ENCODE measurements around the gene S100G. TPM values are rescaled to one million over a fixed set of nuclear protein-coding genes. Genes with fewer than 3 reads are reported as not detected.
"Not testable (repeated sequence)": the region's sequence is repeated elsewhere in the genome, so short reads cannot be mapped to it uniquely, and the experiment has no call there.

The S100G gene, protein sequence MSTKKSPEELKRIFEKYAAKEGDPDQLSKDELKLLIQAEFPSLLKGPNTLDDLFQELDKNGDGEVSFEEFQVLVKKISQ
- not detected for total RNA-seq
- polyA plus RNA-seq, result not detected

DNA sequence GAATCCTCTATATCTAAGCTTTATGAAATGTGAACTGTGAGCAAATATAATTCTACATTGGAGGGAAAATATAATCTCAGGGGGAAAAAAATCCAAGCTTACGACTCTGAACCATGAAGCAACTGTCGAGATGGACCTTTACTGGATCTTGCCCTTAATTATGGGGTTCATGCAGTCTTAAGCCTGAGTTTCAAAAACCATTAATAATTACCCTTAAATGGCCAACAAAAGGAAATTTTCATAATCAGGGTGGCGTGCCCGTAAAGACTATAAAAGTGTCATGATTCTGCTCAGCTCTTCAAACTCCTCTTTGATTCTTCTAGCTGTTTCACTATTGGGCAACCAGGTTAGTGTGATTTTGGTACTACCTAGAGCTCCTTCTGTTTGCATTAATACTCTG is at the start of gene S100G:
Gene S100G (plus strand): TSS at position 301 of the 400 bp plus-strand sequence. CDS start 849 bp downstream, outside the sequence.
- intact Hi-C loops (cut with DNase I), result no loop called here
- peaks cover 0 to 3% (median 0%) of the 10 kb centered on the region in 3 donors for H3K27me3 ChIP-seq
- no peak for TF ChIP-seq POLR2A (IDR thresholded peaks at IDR 0.05)
- no peak for TF ChIP-seq POLR2AphosphoS5 (IDR thresholded peaks at IDR 0.05)
- TF ChIP-seq EP300 (IDR thresholded peaks at IDR 0.05), result no peak
- TF ChIP-seq, protein P1, sequence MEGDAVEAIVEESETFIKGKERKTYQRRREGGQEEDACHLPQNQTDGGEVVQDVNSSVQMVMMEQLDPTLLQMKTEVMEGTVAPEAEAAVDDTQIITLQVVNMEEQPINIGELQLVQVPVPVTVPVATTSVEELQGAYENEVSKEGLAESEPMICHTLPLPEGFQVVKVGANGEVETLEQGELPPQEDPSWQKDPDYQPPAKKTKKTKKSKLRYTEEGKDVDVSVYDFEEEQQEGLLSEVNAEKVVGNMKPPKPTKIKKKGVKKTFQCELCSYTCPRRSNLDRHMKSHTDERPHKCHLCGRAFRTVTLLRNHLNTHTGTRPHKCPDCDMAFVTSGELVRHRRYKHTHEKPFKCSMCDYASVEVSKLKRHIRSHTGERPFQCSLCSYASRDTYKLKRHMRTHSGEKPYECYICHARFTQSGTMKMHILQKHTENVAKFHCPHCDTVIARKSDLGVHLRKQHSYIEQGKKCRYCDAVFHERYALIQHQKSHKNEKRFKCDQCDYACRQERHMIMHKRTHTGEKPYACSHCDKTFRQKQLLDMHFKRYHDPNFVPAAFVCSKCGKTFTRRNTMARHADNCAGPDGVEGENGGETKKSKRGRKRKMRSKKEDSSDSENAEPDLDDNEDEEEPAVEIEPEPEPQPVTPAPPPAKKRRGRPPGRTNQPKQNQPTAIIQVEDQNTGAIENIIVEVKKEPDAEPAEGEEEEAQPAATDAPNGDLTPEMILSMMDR (IDR thresholded peaks at IDR 0.05), result no peak
- WGBS, 2 donors, result 94 to 98% methylated on average over 4 of the region's 4 CpGs
- no peak for DNase-seq
- H3K27ac ChIP-seq, result no peak within 1 kb of the TSS
- H3K36me3 ChIP-seq, result no peaks in the 10 kb centered on the region
- no peaks in the 10 kb centered on the region for H3K4me1 ChIP-seq
- H3K9me3 ChIP-seq, result no peaks in the 10 kb centered on the region
- H3K4me3 ChIP-seq, result no peak within 1 kb of the TSS

DNA sequence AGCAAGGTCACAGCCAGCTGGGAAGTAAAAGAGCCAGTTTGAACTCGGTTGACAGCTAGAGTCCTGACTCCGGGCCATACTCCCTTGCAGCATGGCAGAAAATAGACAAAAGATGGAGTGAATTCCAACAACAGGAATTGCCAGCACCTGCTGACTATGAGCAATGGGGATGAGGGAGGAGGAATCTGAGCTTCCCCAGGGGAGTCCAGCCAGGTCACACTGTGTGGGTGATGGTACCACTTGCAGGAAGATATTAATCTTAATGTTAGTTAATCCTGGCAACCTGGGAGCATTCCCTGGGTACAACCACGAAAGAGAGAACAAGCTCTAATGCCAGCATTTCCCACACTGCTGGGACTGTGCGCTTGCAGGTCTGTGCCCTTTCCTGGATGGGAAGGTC is 48.1 kb upstream of the S100G start:
- DNase-seq, result no peak
- WGBS, 2 donors, result 96 to 97% methylated on average over 4 of the region's 4 CpGs
- H3K27me3 ChIP-seq, result no peaks in the 10 kb centered on the region
- intact Hi-C loops (cut with DNase I), result no loop called here
- no peaks in the 10 kb centered on the region for H3K4me1 ChIP-seq
- no peaks in the 10 kb centered on the region for H3K9me3 ChIP-seq
- H3K36me3 ChIP-seq, result no peaks in the 10 kb centered on the region
- no peak overlapping the region for H3K4me3 ChIP-seq
- no peak overlapping the region for H3K27ac ChIP-seq
- TF ChIP-seq EP300 (IDR thresholded peaks at IDR 0.05) (no peak), POLR2A (IDR thresholded peaks at IDR 0.05) (no peak), POLR2AphosphoS5 (IDR thresholded peaks at IDR 0.05) (no peak)
- TF ChIP-seq, protein P1 (IDR thresholded peaks at IDR 0.05), result no peak

DNA sequence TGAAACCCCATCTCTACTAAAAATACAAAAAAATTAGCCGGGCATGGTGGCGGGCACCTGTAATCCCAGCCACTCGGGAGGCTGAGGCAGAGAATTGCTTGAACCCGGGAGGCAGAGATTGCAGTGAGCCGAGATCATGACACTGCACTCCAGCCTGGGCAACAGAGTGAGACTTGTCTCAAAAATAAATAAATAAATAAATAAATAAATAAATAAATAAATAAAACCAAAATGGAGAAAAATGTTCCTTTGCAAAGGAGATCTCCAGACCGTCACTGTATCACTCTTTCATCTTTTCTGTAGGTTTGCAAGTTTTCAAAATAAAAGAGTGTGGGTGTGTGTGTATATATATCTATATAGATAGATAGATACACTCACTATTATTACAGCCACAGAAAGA is 46.7 kb upstream of the S100G start:
- H3K9me3 ChIP-seq; intact Hi-C loops (cut with DNase I): not testable (repeated sequence)
- 88 to 93% methylated on average over 6 of the region's 6 CpGs for WGBS, 2 donors

DNA sequence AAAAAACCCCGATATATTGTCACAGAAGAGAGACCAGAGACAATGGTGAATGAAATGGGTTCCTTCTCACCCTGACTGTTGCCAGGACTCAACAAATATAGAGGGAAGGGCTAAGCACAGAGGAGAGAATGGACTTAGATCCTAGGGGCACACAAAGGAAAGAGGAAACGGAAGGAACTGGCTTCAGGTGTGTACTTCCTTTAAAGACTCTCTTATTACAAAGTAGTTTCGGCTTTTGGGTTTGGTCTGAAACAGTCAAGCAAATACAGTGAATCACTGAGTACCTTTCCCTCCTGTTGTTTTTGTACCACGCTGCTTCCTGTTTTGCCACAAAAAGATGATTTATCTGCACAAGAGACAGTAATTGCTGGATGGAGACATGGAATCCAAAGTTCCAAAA is 46.1 kb upstream of the S100G start:
- H3K4me1 ChIP-seq, result no peaks in the 10 kb centered on the region
- TF ChIP-seq POLR2AphosphoS5 (IDR thresholded peaks at IDR 0.05) (no peak), EP300 (IDR thresholded peaks at IDR 0.05) (no peak), POLR2A (IDR thresholded peaks at IDR 0.05) (no peak)
- TF ChIP-seq, protein P1 (IDR thresholded peaks at IDR 0.05), result no peak
- DNase-seq, result no peak
- no peak overlapping the region for H3K27ac ChIP-seq
- no peaks in the 10 kb centered on the region for H3K36me3 ChIP-seq
- WGBS, 2 donors, result 26 to 49% methylated on average over 4 of the region's 4 CpGs
- intact Hi-C loops (cut with DNase I), result no loop called here
- H3K4me3 ChIP-seq, result no peak overlapping the region
- no peaks in the 10 kb centered on the region for H3K9me3 ChIP-seq
- H3K27me3 ChIP-seq, result no peaks in the 10 kb centered on the region

More for the DNA sequence above, 46.7 kb upstream of the S100G start:
- H3K36me3 ChIP-seq, H3K27me3 ChIP-seq, DNase-seq, H3K27ac ChIP-seq, H3K4me1 ChIP-seq, H3K4me3 ChIP-seq: not testable (repeated sequence)

DNA sequence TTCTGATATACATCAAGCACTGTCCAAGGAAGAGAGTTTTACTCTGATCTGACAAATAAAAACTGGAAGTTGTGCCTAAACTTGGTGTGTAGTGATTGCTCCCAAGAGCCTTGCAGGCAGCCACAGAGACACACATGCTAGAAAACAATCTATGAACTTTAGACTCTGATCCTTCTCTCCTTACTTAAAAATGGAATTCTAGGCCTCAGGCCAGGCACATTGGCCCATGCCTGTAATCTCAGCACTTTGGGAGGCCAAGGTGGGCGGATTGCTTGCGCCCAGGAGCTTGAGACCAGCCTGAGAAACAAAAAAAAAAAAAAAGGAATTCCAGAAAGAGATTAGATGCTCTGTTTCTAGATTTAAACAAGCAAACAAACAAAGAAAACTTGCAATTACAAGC is 45.6 kb upstream of the S100G start:
- H3K27me3 ChIP-seq, result no peaks in the 10 kb centered on the region

DNA sequence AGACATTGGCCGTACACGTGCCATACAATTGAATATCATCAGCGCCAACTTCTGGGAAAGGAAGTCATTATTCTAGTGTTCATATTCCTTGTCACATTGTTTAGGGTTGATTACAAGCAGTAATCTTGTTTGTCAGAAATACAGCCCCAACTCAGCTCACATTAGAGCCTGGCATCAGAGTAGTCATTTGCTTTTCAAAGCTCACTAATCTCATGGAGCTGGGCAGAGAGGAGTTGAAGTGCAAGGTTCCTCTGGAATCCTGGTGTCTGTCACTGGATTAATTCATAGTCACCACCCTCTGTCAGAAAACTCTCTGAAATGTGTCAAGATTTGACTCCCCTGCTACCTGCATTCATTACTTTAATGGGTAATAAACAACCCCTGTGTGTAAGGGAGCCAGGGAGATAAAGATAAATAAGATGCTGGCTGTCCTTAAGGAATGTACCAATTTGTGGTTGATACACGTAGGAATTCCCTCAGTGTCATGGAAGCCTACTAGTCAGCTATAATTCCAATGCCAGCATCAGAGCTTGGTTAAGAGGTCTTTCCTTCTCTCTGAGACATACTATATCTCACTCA is 43.7 kb upstream of the S100G start:
- no peak overlapping the region for H3K4me3 ChIP-seq
- H3K27ac ChIP-seq, result no peak overlapping the region
- intact Hi-C loops (cut with DNase I), result no loop called here
- H3K36me3 ChIP-seq, result no peaks in the 10 kb centered on the region
- TF ChIP-seq POLR2A (IDR thresholded peaks at IDR 0.05) (no peak), POLR2AphosphoS5 (IDR thresholded peaks at IDR 0.05) (no peak), EP300 (IDR thresholded peaks at IDR 0.05) (no peak)
- TF ChIP-seq, protein P1 (IDR thresholded peaks at IDR 0.05), result no peak
- 93% methylated on average over 4 of the region's 4 CpGs for WGBS, 2 donors
- no peaks in the 10 kb centered on the region for H3K27me3 ChIP-seq
- no peaks in the 10 kb centered on the region for H3K9me3 ChIP-seq
- H3K4me1 ChIP-seq, result no peaks in the 10 kb centered on the region
- no peak for DNase-seq

More for the DNA sequence above, 45.6 kb upstream of the S100G start:
- no peak for DNase-seq
- Histone ChIP-seq H3K27ac (no peak overlapping the region), H3K4me1 (no peaks in the 10 kb centered on the region), H3K36me3 (no peaks in the 10 kb centered on the region), H3K4me3 (no peak overlapping the region), H3K9me3 (no peaks in the 10 kb centered on the region)
- WGBS, 2 donors, result 34 to 75% methylated on average over 2 of the region's 2 CpGs
- intact Hi-C loops (cut with DNase I), result no loop called here
- TF ChIP-seq POLR2AphosphoS5 (IDR thresholded peaks at IDR 0.05), result no peak

Measured in sigmoid colon (tissue), 7 donors.